Neural crest cell (in vitro differentiated cells): ENCODE measurements around the gene MXD4. TPM values are rescaled to one million over a fixed set of nuclear protein-coding genes. Genes with fewer than 3 reads are reported as not detected.

Experiments
- DNase-seq: peaks from one replicate; pipeline ENCODE4 v3.0.0; 2021; ENCODE audit warnings: low read depth, mixed read lengths, low spot score
- H3K27ac Mint-ChIP-seq: one replicate; pipeline ENCODE4 v1.8.0; 2021; ENCODE audit warnings: mild to moderate bottlenecking, mixed read lengths; ENCODE audit not compliant: unreplicated experiment
- H3K27me3 Mint-ChIP-seq: 2 replicates; pipeline ENCODE4 v1.8.0; 2021; ENCODE audit warnings: low read depth, mild to moderate bottlenecking, mixed read lengths
- H3K36me3 Mint-ChIP-seq: 2 replicates; pipeline ENCODE4 v1.8.0; 2021; ENCODE audit warnings: low read depth, mild to moderate bottlenecking, mixed read lengths
- H3K4me1 Mint-ChIP-seq: 2 replicates; pipeline ENCODE4 v1.8.0; 2021; ENCODE audit warnings: mixed read lengths
- H3K4me3 Mint-ChIP-seq: one replicate; pipeline ENCODE4 v1.8.0; 2021; ENCODE audit warnings: mild to moderate bottlenecking, mixed read lengths
- H3K9me3 Mint-ChIP-seq: 2 replicates; pipeline ENCODE4 v1.8.0; 2021; ENCODE audit warnings: mixed read lengths
- CTCF ChIP-seq: fragments of 200-600 bp; sonication (generic); conservative IDR thresholded peaks from 2 replicates; pipeline ENCODE4 v1.5.0; 2021; ENCODE audit warnings: antibody characterized with exemption, mild to moderate bottlenecking
- total RNA-seq: library from RNA; stranded (reverse); gene quantifications from 2 replicates; pipeline ENCODE4 v1.2.1, GENCODE V29; 2021

The MXD4 gene
- total RNA-seq, 1 donor from 2014 or later = 54.3 TPM

GRCh38 chr4:2267841-2268240, 5.9 kb upstream of the MXD4 start:
- Mint-ChIP-seq H3K27ac (no peak overlapping the region), H3K9me3 (no peaks in the 10 kb centered on the region), H3K36me3 (no peaks in the 10 kb centered on the region), H3K27me3 (no peaks in the 10 kb centered on the region), H3K4me3 (no peak overlapping the region), H3K4me1 (peaks cover 5% of the 10 kb centered on the region)
- no peak for DNase-seq
- no peak for TF ChIP-seq CTCF

- no peaks in the 10 kb centered on the region for H3K9me3 Mint-ChIP-seq
- H3K4me1 Mint-ChIP-seq = peaks cover 5% of the 10 kb centered on the region
- DNase-seq = no peak
- H3K27ac Mint-ChIP-seq = no peak overlapping the region
- no peak overlapping the region for H3K4me3 Mint-ChIP-seq
- no peaks in the 10 kb centered on the region for H3K27me3 Mint-ChIP-seq
- no peak for TF ChIP-seq CTCF
- H3K36me3 Mint-ChIP-seq = no peaks in the 10 kb centered on the region
Measured at GRCh38 chr4:2267320-2267811, 5.5 kb upstream of the MXD4 start.

- Mint-ChIP-seq H3K27ac (no peak overlapping the region), H3K9me3 (no peaks in the 10 kb centered on the region), H3K27me3 (no peaks in the 10 kb centered on the region), H3K4me1 (peaks cover 5% of the 10 kb centered on the region), H3K36me3 (no peaks in the 10 kb centered on the region), H3K4me3 (no peak overlapping the region)
- no peak for DNase-seq
- TF ChIP-seq CTCF = no peak
Measured at GRCh38 chr4:2266821-2267220, 4.9 kb upstream of the MXD4 start.

- no peak for TF ChIP-seq CTCF
- no peak for DNase-seq
- Mint-ChIP-seq H3K27me3 (no peaks in the 10 kb centered on the region), H3K4me3 (no peak overlapping the region), H3K4me1 (peaks cover 5% of the 10 kb centered on the region), H3K36me3 (no peaks in the 10 kb centered on the region), H3K9me3 (no peaks in the 10 kb centered on the region), H3K27ac (no peak overlapping the region)
Measured at GRCh38 chr4:2266181-2266580, 4.3 kb upstream of the MXD4 start.

- H3K27ac Mint-ChIP-seq = no peak overlapping the region
- no peaks in the 10 kb centered on the region for H3K36me3 Mint-ChIP-seq
- H3K27me3 Mint-ChIP-seq = no peaks in the 10 kb centered on the region
- no peak for TF ChIP-seq CTCF
- H3K4me1 Mint-ChIP-seq = peaks cover 5% of the 10 kb centered on the region
- peak overlapping the region; percentile 67 for H3K4me3 Mint-ChIP-seq
- no peaks in the 10 kb centered on the region for H3K9me3 Mint-ChIP-seq
- DNase-seq = no peak
Measured at GRCh38 chr4:2265113-2266110, 3.5 kb upstream of the MXD4 start.
